DOHH2 (cell line): ENCODE results near the gene KCNIP4.

Experiments used
- H3F3A ChIP-seq: fragments of 200-600 bp; sonication (generic), shearing (Covaris generic); 2 replicates; pipeline ENCODE4 v1.6.0; 2016; ENCODE audit warnings: antibody characterized with exemption, mild to moderate bottlenecking; ENCODE audit not compliant: control insufficient read depth, insufficient read depth
- H3K27ac ChIP-seq: fragments of 200-600 bp; sonication (generic); 2 replicates; pipeline ENCODE4 v1.5.1; 2014; ENCODE audit warnings: low read depth, mild to moderate bottlenecking, low read length, moderate library complexity
- H3K27me3 ChIP-seq: fragments of 200-600 bp; sonication (generic); 2 replicates; pipeline ENCODE4 v1.6.1; 2014; ENCODE audit warnings: mild to moderate bottlenecking, low read length, mixed read lengths; ENCODE audit not compliant: control insufficient read depth
- H3K36me3 ChIP-seq: fragments of 200-600 bp; sonication (generic); 2 replicates; pipeline ENCODE4 v1.6.1; 2014; ENCODE audit warnings: mild to moderate bottlenecking, low read length, moderate library complexity, mixed read lengths; ENCODE audit not compliant: control insufficient read depth
- H3K4me1 ChIP-seq: fragments of 200-600 bp; sonication (generic); 2 replicates; pipeline ENCODE4 v1.6.1; 2014; ENCODE audit warnings: mild to moderate bottlenecking, low read length, mixed read lengths; ENCODE audit not compliant: control insufficient read depth
- H3K4me2 ChIP-seq: fragments of 200-600 bp; sonication (generic); 2 replicates; pipeline ENCODE4 v1.6.0; 2014; ENCODE audit warnings: mild to moderate bottlenecking, low read length, moderate library complexity
- H3K4me3 ChIP-seq: fragments of 200-600 bp; sonication (generic); 2 replicates; pipeline ENCODE4 v1.5.1; 2014; ENCODE audit warnings: mild to moderate bottlenecking, low read length, mixed read lengths
- H3K79me2 ChIP-seq: fragments of 200-600 bp; sonication (generic); 2 replicates; pipeline ENCODE4 v1.6.1; 2014; ENCODE audit warnings: mild to moderate bottlenecking, low read length, mixed read lengths; ENCODE audit not compliant: control insufficient read depth
- H3K9me2 ChIP-seq: fragments of 200-600 bp; sonication (generic); replicated peaks from 2 replicates; pipeline ENCODE4 v1.6.1; 2014; ENCODE audit warnings: mild to moderate bottlenecking, low read length, mixed read lengths; ENCODE audit not compliant: control insufficient read depth
- H3K9me3 ChIP-seq: fragments of 200-600 bp; sonication (generic); 2 replicates; pipeline ENCODE4 v1.6.1; 2014; ENCODE audit warnings: antibody characterized with exemption, low read length, mixed read lengths; ENCODE audit not compliant: control insufficient read depth, insufficient read depth
- H4K20me1 ChIP-seq: fragments of 200-600 bp; sonication (generic); 2 replicates; pipeline ENCODE4 v1.6.0; 2014; ENCODE audit warnings: low read depth, mild to moderate bottlenecking, antibody characterized with exemption, low read length, moderate library complexity; ENCODE audit not compliant: control insufficient read depth, insufficient read depth
- CTCF ChIP-seq: fragments of 200-600 bp; sonication (generic); IDR thresholded peaks from one replicate; pipeline ENCODE4 v1.5.1; 2014; ENCODE audit warnings: antibody characterized with exemption, mild to moderate bottlenecking, low read depth, low read length; ENCODE audit not compliant: poor library complexity, severe bottlenecking
- EZH2phosphoT487 ChIP-seq: fragments of 200-600 bp; sonication (generic); IDR thresholded peaks from 2 replicates; pipeline ENCODE4 v1.6.1; 2017; ENCODE audit warnings: borderline replicate concordance, mild to moderate bottlenecking, antibody characterized with exemption, low read length, moderate library complexity, mixed read lengths

Gene KCNIP4

DNA sequence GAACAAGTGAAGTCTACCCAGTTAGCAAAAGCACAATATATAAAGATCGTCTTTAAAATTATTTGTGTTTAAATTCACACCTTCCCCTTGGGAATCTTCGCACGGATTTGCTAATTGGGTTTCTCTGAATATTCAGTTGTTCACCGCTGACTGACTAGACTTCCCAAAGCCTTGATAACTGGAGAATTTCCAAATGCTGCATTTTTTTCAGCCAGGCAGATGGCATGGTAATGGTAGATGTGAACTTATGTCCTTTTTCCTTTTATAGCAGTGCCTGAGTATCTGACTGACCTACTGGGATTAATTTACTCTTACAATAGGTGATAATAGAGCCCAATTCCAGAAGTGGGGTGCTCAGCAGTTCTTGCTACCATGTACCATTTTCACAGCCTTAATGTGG, 700.2 kb downstream of the KCNIP4 start:
- Histone ChIP-seq H3K27ac (no peak overlapping the region), H3K4me3 (no peak overlapping the region), H3K9me2 (no peaks in the 10 kb centered on the region), H3K79me2 (no peaks in the 10 kb centered on the region), H3K36me3 (no peaks in the 10 kb centered on the region), H4K20me1 (no peaks in the 10 kb centered on the region), H3F3A (no peaks in the 10 kb centered on the region), H3K9me3 (no peaks in the 10 kb centered on the region), H3K27me3 (no peaks in the 10 kb centered on the region), H3K4me1 (no peaks in the 10 kb centered on the region), H3K4me2 (no peak overlapping the region)
- TF ChIP-seq CTCF (no peak), EZH2phosphoT487 (no peak)

- Histone ChIP-seq H3K4me1 (no peaks in the 10 kb centered on the region), H3K36me3 (no peaks in the 10 kb centered on the region), H3K4me3 (no peak overlapping the region), H3K79me2 (no peaks in the 10 kb centered on the region), H3K4me2 (no peak overlapping the region), H3K27ac (no peak overlapping the region), H3K9me3 (no peaks in the 10 kb centered on the region), H3F3A (no peaks in the 10 kb centered on the region), H4K20me1 (no peaks in the 10 kb centered on the region), H3K9me2 (no peaks in the 10 kb centered on the region), H3K27me3 (no peaks in the 10 kb centered on the region)
- TF ChIP-seq EZH2phosphoT487 (no peak), CTCF (no peak)
Measured at GRCh38 chr4:21242163-21242562, 706.4 kb downstream of the KCNIP4 start.

GRCh38 chr4:21226637-21227538, 721.7 kb downstream of the KCNIP4 start:
- H3K36me3 ChIP-seq = no peaks in the 10 kb centered on the region
- TF ChIP-seq CTCF (no peak), EZH2phosphoT487 (no peak)
- H3K79me2 ChIP-seq = no peaks in the 10 kb centered on the region
- no peaks in the 10 kb centered on the region for H3K27me3 ChIP-seq
- no peaks in the 10 kb centered on the region for H3K4me1 ChIP-seq
- H4K20me1 ChIP-seq = no peaks in the 10 kb centered on the region
- no peaks in the 10 kb centered on the region for H3K9me2 ChIP-seq
- no peak overlapping the region for H3K4me3 ChIP-seq
- no peak overlapping the region for H3K27ac ChIP-seq
- no peak overlapping the region for H3K4me2 ChIP-seq
- H3K9me3 ChIP-seq = no peaks in the 10 kb centered on the region
- H3F3A ChIP-seq = no peaks in the 10 kb centered on the region
